HG03571 (cell line): ENCODE measurements around the gene ANKFY1.

Source experiments
- ATAC-seq: cut with Tn5 transposase; IDR thresholded peaks from one replicate; pipeline ENCODE4 v1.9.1; 2021; ENCODE audit not compliant: unreplicated experiment

Gene ANKFY1

DNA sequence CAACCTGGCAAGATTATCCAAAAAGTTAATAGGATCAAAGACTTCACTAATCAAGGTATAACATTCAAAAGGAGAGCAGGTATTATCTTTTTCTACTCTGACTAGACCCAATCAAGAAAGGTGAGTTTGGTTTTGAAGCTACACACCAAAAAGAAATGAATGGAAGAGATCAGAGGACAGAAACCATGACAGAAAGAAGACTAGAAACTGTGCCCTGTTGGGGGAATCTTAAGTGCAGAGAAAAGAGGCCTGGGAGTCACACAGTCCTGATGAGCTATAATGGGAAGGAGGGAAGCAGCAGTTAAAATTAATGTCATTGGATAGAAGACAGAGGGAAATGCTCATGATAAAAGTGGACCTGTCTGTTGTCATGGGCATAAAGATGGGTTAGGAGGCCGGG is 138.2 kb downstream of the ANKFY1 start:
- ATAC-seq, result no peak

DNA sequence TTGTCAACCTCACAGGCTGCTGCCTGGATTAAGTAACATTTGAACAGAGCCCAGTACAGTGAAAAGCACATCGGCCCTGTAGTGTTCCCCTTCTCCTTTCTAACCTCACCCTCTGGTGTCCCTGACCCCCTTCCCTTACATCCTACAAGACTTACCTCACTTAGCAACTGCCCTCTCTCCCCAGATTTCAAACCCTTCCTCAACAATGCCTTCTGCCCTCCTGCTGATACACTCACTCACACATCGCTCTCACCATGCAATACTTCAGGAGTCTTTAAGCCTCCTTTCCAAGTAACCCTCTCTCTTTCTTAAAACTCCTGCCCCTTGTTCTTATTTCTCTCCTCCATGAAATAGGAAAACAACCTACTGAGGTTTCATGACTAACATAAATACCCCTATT is 138.8 kb downstream of the ANKFY1 start:
- no peak for ATAC-seq

DNA sequence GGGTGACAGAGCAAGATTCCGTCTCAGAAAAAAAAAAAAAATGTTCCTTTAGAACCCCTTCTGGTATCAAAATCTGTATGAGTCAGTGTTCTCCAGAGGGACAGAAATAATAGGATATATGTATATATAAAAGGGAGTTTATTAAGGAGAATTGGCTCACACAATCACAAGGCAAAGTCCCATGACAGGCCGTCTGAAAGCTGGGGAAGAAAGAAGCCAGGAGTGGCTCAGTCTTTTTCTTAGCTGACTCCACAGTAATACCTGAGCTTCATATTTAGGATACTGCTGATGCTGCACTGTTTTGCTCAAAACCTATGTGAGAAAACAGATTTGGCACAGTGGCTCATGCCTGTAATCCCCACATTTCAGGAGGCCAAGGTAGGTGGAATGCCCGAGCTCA is 143.4 kb downstream of the ANKFY1 start:
- ATAC-seq, result no peak

GRCh38 chr17:4119299-4119698 is 144.5 kb downstream of the ANKFY1 start:
- ATAC-seq, result no peak

DNA sequence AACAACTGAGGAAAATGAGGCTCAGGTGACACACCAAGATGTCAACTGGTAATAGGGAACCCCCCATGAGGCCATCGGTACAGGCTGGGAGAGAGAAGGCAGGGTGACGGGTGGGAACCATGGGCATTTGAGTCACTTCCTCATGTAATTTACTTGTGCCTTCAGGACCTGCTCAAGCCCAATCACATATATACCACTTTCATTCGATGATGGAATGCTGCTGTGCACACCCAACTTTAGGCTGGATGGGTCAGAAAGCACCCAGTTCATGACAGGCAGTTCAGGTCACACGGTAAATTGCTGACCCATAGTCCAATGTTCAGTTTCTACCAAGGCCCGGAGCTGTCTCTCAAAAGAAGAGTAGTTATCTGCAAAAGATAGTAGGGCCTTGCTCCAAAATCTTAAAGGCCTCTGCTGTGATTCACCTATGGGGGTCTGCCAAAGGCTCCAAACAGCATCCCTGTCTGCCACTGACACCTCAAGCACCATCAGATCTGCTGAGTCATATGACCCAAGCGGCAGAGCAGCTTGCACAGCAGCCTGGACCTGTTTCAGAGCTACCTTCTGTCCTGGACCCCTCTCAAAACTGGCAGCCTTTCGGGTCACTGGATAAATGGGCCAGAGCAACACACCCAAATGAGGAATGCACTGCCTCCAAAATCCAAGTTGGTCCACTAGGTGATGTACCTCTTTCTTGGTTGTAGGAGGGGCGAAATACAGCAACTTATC is 145.6 kb downstream of the ANKFY1 start:
- no peak for ATAC-seq

GRCh38 chr17:4116516-4116915 is 147.3 kb downstream of the ANKFY1 start:
- no peak for ATAC-seq
